Cortex of kidney (tissue), 1 donor: ENCODE results near the gene PPP2R2D.

Source experiments
- DNase-seq: peaks from one replicate; lab custom pipeline; 2025; lab: John Stamatoyannopoulos, UW

Gene PPP2R2D

GRCh38 chr10:131998845-131999681, 98.3 kb downstream of the PPP2R2D start:
- DNase-seq = no peak

GRCh38 chr10:132001238-132001972, 100.6 kb downstream of the PPP2R2D start:
- no peak for DNase-seq

GRCh38 chr10:132002004-132002403, 101.2 kb downstream of the PPP2R2D start:
- DNase-seq = no peak

GRCh38 chr10:132003282-132003924, 102.6 kb downstream of the PPP2R2D start:
- DNase-seq = no peak

GRCh38 chr10:132004052-132004451, 103.2 kb downstream of the PPP2R2D start:
- no peak for DNase-seq

- no peak for DNase-seq
Measured at GRCh38 chr10:132005147-132005546, 104.3 kb downstream of the PPP2R2D start.

- DNase-seq = no peak
Measured at GRCh38 chr10:132006966-132007365, 106.2 kb downstream of the PPP2R2D start.

DNA sequence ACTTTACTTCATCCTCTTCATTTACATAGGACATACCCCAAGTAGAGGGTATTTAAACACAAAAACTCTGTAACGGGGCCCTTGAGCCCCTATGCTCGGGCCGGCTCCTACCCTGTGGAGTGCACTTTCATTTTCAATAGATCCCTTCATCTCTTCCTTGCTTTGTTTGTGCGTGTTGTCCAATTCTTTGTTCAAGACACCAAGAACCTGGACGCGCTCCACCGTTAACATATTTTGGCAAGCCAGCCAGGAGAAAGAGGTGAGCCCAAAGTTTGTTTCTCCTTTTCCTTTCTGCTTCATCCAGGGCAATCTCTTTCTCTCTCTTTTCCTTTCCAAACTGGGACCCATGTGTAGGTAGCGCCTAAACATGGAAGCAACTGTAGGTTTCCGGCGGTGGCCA, 106.9 kb downstream of the PPP2R2D start:
- DNase-seq = no peak
